ENCODE results near the gene CD55.

CD55 gene

GRCh38 chr1:207407655-207408260, 86.3 kb downstream of the CD55 start:
- no peak overlapping the region for H3K27ac ChIP-seq
- peak; percentile 34 for DNase-seq (ENCODE audit: low read depth, low spot score)

Measured in epithelial cell of prostate (primary cell).